K562 (cell line): Measurements from ENCODE around the gene STUB1. TPM values are rescaled to one million over a fixed set of nuclear protein-coding genes. Genes with fewer than 3 reads are reported as not detected.

ENCODE experiments used
- CBFA2T2 ChIP-seq: fragments of 450-650 bp; conservative IDR thresholded peaks from 2 replicates; pipeline ENCODE4 v1.6.1; 2017; ENCODE audit warnings: mild to moderate bottlenecking
- E2F3 ChIP-seq: fragments of 250-450 bp; sonication (Bioruptor Pico); IDR thresholded peaks from 2 replicates; pipeline ENCODE4 v1.4.0; 2020; ENCODE audit warnings: mild to moderate bottlenecking
- ETV1 ChIP-seq: fragments of 450-650 bp; conservative IDR thresholded peaks from 2 replicates; pipeline ENCODE4 v1.6.1; 2016; ENCODE audit warnings: missing genetic modification characterization, control low read depth, low read depth, missing compliant biosample characterization
- GTF2B ChIP-seq: IDR thresholded peaks from 2 replicates; pipeline ENCODE4 v1.6.1; 2011; ENCODE audit not compliant: insufficient read length; ENCODE audit errors: extremely low read depth
- HLTF ChIP-seq: fragments of 450-650 bp; IDR thresholded peaks from 2 replicates; pipeline ENCODE4 v1.6.1; 2016
- ILF3 ChIP-seq: fragments of 450-650 bp; IDR thresholded peaks from 2 replicates; pipeline ENCODE4 v1.6.1; 2018; ENCODE audit warnings: antibody characterized with exemption, mild to moderate bottlenecking, moderate library complexity, borderline replicate concordance
- PBX2 ChIP-seq, 2 experiments: IDR thresholded peaks in 1 of 2; conservative IDR thresholded peaks in 1 of 2; 2 replicates each; pipeline ENCODE4 v1.6.1; 2016; ENCODE audit warnings: low read depth in 2 of 2, mild to moderate bottlenecking in 1 of 2, missing compliant biosample characterization in 1 of 2, missing genetic modification characterization in 1 of 2, moderate library complexity in 1 of 2
- PHB ChIP-seq: fragments of 250-450 bp; sonication (Bioruptor Pico); IDR thresholded peaks from 2 replicates; pipeline ENCODE4 v1.5.0; 2021
- POLR2G ChIP-seq: fragments of 200-400 bp; formaldehyde crosslinking; IDR thresholded peaks from 2 replicates; pipeline ENCODE4 v1.6.1; 2017; ENCODE audit warnings: low read depth, mild to moderate bottlenecking, antibody characterized with exemption, low read length, moderate library complexity
- RFX1 ChIP-seq: fragments of 450-650 bp; IDR thresholded peaks from 2 replicates; pipeline ENCODE4 v1.6.1; 2016; ENCODE audit warnings: mild to moderate bottlenecking, moderate library complexity
- SMAD1 ChIP-seq: fragments of 150-350 bp; IDR thresholded peaks from 2 replicates; pipeline ENCODE4 v1.6.1; 2014; ENCODE audit warnings: low read length, low read depth; ENCODE audit not compliant: partially characterized antibody
- SMAD2 ChIP-seq: fragments of 150-350 bp; IDR thresholded peaks from 2 replicates; pipeline ENCODE4 v1.6.1; 2014; ENCODE audit warnings: low read depth, mild to moderate bottlenecking, low read length
- SUPT5H ChIP-seq: fragments of 450-650 bp; IDR thresholded peaks from 2 replicates; pipeline ENCODE4 v1.6.1; 2016
- TCF3 ChIP-seq: sonication (generic); formaldehyde crosslinking; IDR thresholded peaks from 2 replicates; pipeline ENCODE4 v1.4.0; 2020; ENCODE audit warnings: mild to moderate bottlenecking, missing genetic modification reagents
- THAP12 ChIP-seq: fragments of 250-450 bp; sonication (Bioruptor Pico); IDR thresholded peaks from 2 replicates; pipeline ENCODE4 v1.9.0; 2021; ENCODE audit warnings: mild to moderate bottlenecking, inconsistent platforms
- TOE1 ChIP-seq, 2 experiments: fragments of 450-650 bp in 1 of 2; sonication (generic) in 1 of 2; formaldehyde crosslinking in 1 of 2; IDR thresholded peaks; 2 replicates each; pipeline versions ENCODE4 v1.7.1 to v1.8.0; 2016 to 2022; ENCODE audit warnings: borderline replicate concordance in 2 of 2, mild to moderate bottlenecking in 2 of 2, antibody characterized with exemption in 1 of 2, inconsistent platforms in 1 of 2, low read depth in 1 of 2, missing genetic modification reagents in 1 of 2, moderate library complexity in 1 of 2
- ZBTB1 ChIP-seq: sonication (generic); formaldehyde crosslinking; IDR thresholded peaks from 2 replicates; pipeline ENCODE4 v1.8.1; 2023; ENCODE audit warnings: missing genetic modification reagents, low read depth, mild to moderate bottlenecking, borderline replicate concordance
- ZKSCAN8 ChIP-seq: fragments of 200-800 bp; sonication (Bioruptor generic); IDR thresholded peaks from 2 replicates; pipeline ENCODE4 v1.6.1; 2016; ENCODE audit warnings: missing genetic modification characterization, missing compliant biosample characterization
- ZNF253 ChIP-seq: fragments of 250-450 bp; sonication (Bioruptor Pico); conservative IDR thresholded peaks from 2 replicates; pipeline ENCODE4 v1.6.1; 2021; ENCODE audit warnings: mild to moderate bottlenecking
- ZNF263 ChIP-seq: sonication (generic); formaldehyde crosslinking; IDR thresholded peaks from 2 replicates; pipeline ENCODE4 v1.8.0; 2022; ENCODE audit warnings: mild to moderate bottlenecking, missing genetic modification reagents, borderline replicate concordance
- ZNF280A ChIP-seq: fragments of 450-650 bp; IDR thresholded peaks from 2 replicates; pipeline ENCODE4 v1.6.1; 2018; ENCODE audit warnings: mild to moderate bottlenecking, low read depth; ENCODE audit not compliant: partially characterized antibody
- ZNF668 ChIP-seq: fragments of 250-450 bp; sonication (Bioruptor Pico); IDR thresholded peaks from 2 replicates; pipeline ENCODE4 v1.8.0; 2022; ENCODE audit warnings: mild to moderate bottlenecking, inconsistent platforms
- polyA plus RNA-seq, 8 experiments: library from polyadenylated mRNA; depleted of rRNA in 4 of 8; stranded (reverse) in 5 of 8; unstranded in 3 of 8; fragments of >200 nt; fragmentation: Nextera tagmentation in 2 of 8; fragmentation: Illumina TruSeq in 1 of 8; extraction: Ambion mirVana in 2 of 8; extraction: Trizol in 1 of 8; gene quantifications; 2 replicates each; pipeline versions ENCODE4 v1.2.1 to v1.2.3, GENCODE V29; 2011 to 2014; ENCODE audit warnings: inconsistent platforms in 1 of 8, missing spikeins in 1 of 8
- total RNA-seq, 7 experiments: library from RNA; depleted of rRNA in 6 of 7; stranded (reverse); fragments of >200 nt in 6 of 7; fragmentation: Illumina TruSeq in 2 of 7; extraction: Trizol in 2 of 7; gene quantifications; 2 replicates each; pipeline versions ENCODE4 v1.2.1 to v1.2.3, GENCODE V29; 2011 to 2021; ENCODE audit warnings: low replicate concordance in 1 of 7

The STUB1 gene
- total and polyA plus RNA-seq, 9 of the 15 experiments (the other 6 are each of a cell fraction or from before 2014, with no cell fraction given): 10.6 to 251 (median 152) TPM

- TF ChIP-seq PBX2 (CRISPR knock-in tag; IDR thresholded peaks at IDR 0.05; ENCODE audit: low read depth) (no peak), PBX2 (tag; conservative IDR thresholded peaks at IDR 0.05; ENCODE audit: low read depth) (no peak), RFX1 (no peak), ZNF263 (CRISPR knock-in tag) (0 out of 2 replicates have a peak, but pooled peaks have one; percentile 33), THAP12 (CRISPR knock-in tag) (no peak), ZNF280A (no peak), ZBTB1 (CRISPR knock-in tag) (no peak), POLR2G (peak; percentile 71), ZNF668 (no peak), ETV1 (tag) (no peak), SUPT5H (peak; percentile 42; the same call in 1 of the 2 replicates), TCF3 (CRISPR knock-in tag) (no peak), ZKSCAN8 (CRISPR knock-in tag) (no peak), PHB (CRISPR knock-in tag) (no peak), ILF3 (no peak), HLTF (no peak), ZNF253 (CRISPR knock-in tag) (no peak), GTF2B (no peak), TOE1 (IDR thresholded peaks at IDR 0.05; ENCODE audit: borderline replicate concordance) (no peak), TOE1 (CRISPR knock-in tag; IDR thresholded peaks at IDR 0.05; ENCODE audit: borderline replicate concordance, low read depth) (no peak), CBFA2T2 (no peak), E2F3 (no peak), SMAD1 (no peak), SMAD2 (no peak)
These were observed 49.3 kb upstream of the STUB1 start, which contains the start of gene WFIKKN1 (continued) for GRCh38 chr16:630815-631405.
